Measurements from ENCODE around the gene ASAP2. TPM values are rescaled to one million over a fixed set of nuclear protein-coding genes. Genes with fewer than 3 reads are reported as not detected.

The ASAP2 gene
- polyA plus RNA-seq, 3 donors: 0.08 to 1.1 (median 0.20) TPM

- Histone ChIP-seq H3K4me1 (ENCODE audit: control insufficient read depth in 1 of 2, insufficient read depth in 2 of 2, low read length in 2 of 2) (peaks cover 2% of the 10 kb centered on the region in 2 donors), H3K36me3 (replicated peaks in 1 of 2; ENCODE audit: control insufficient read depth in 1 of 2, insufficient read depth in 2 of 2, low read length in 2 of 2) (no peaks in the 10 kb centered on the region), H3K79me2 (ENCODE audit: insufficient read depth, low read length) (no peaks in the 10 kb centered on the region), H3K27me3 (ENCODE audit: control insufficient read depth in 2 of 2, insufficient read depth in 2 of 2, low read length in 2 of 2) (no peaks in the 10 kb centered on the region), H4K20me1 (ENCODE audit: insufficient read depth, low read length) (no peaks in the 10 kb centered on the region), H3K4me2 (replicated peaks; ENCODE audit: extremely low read depth, low read length, poor library complexity, severe bottlenecking) (no peak overlapping the region), H3K4me3 (replicated peaks in 1 of 3; ENCODE audit: low read depth in 2 of 3, low read length in 3 of 3) (no peak overlapping the region), H3K27ac (ENCODE audit: low read depth in 1 of 2, low read length in 2 of 2) (no peak overlapping the region), H3K9ac (ENCODE audit: insufficient read depth, low read length, poor library complexity, severe bottlenecking) (no peak overlapping the region), H2AFZ (ENCODE audit: insufficient read depth, low read depth, low read length, poor library complexity, severe bottlenecking) (no peak overlapping the region), H3K9me3 (replicated peaks in 1 of 2; ENCODE audit: control insufficient read depth in 1 of 2, insufficient read depth in 1 of 2, low read length in 2 of 2) (no peaks in the 10 kb centered on the region)
- WGBS (ENCODE audit: insufficient coverage): 97% methylated on average over 5 of the region's 12 CpGs
- intact Hi-C loops (cut with micrococcal nuclease): no loop called here
- Mint-ChIP-seq H3K27ac (no peak overlapping the region), H3K4me1 (peaks cover 4% of the 10 kb centered on the region), H3K27me3 (ENCODE audit: low read depth in 3 of 3) (peaks cover 0 to 3% (median 3%) of the 10 kb centered on the region in 3 donors), H3K36me3 (peaks cover 5 to 7% of the 10 kb centered on the region in 2 donors), H3K4me3 (no peak overlapping the region), H3K9me3 (peaks cover 0 to 4% (median 2%) of the 10 kb centered on the region in 7 donors)
- TF ChIP-seq CTCF (IDR thresholded peaks at IDR 0.05): no peak
- DNase-seq: no peak
Measured at GRCh38 chr2:9341337-9341887, 134.8 kb downstream of the ASAP2 start.

GRCh38 chr2:9342659-9343058, 136.0 kb downstream of the ASAP2 start:
- Histone ChIP-seq H3K4me2 (replicated peaks; ENCODE audit: extremely low read depth, low read length, poor library complexity, severe bottlenecking) (no peak overlapping the region), H3K79me2 (ENCODE audit: insufficient read depth, low read length) (no peaks in the 10 kb centered on the region), H3K36me3 (replicated peaks in 1 of 2; ENCODE audit: control insufficient read depth in 1 of 2, insufficient read depth in 2 of 2, low read length in 2 of 2) (no peaks in the 10 kb centered on the region), H3K27ac (ENCODE audit: low read depth in 1 of 2, low read length in 2 of 2) (no peak overlapping the region), H3K9me3 (replicated peaks in 1 of 2; ENCODE audit: control insufficient read depth in 1 of 2, insufficient read depth in 1 of 2, low read length in 2 of 2) (no peaks in the 10 kb centered on the region), H3K4me3 (replicated peaks in 1 of 3; ENCODE audit: low read depth in 2 of 3, low read length in 3 of 3) (no peak overlapping the region), H4K20me1 (ENCODE audit: insufficient read depth, low read length) (no peaks in the 10 kb centered on the region), H3K9ac (ENCODE audit: insufficient read depth, low read length, poor library complexity, severe bottlenecking) (no peak overlapping the region), H2AFZ (ENCODE audit: insufficient read depth, low read depth, low read length, poor library complexity, severe bottlenecking) (no peak overlapping the region), H3K4me1 (ENCODE audit: control insufficient read depth in 1 of 2, insufficient read depth in 2 of 2, low read length in 2 of 2) (peaks cover 6 to 7% of the 10 kb centered on the region in 2 donors), H3K27me3 (ENCODE audit: control insufficient read depth in 2 of 2, insufficient read depth in 2 of 2, low read length in 2 of 2) (no peaks in the 10 kb centered on the region)
- no peak for TF ChIP-seq CTCF (IDR thresholded peaks at IDR 0.05)
- no peak overlapping the region for H3K4me3 Mint-ChIP-seq
- intact Hi-C loops (cut with micrococcal nuclease): no loop called here
- H3K27me3 Mint-ChIP-seq (ENCODE audit: low read depth in 3 of 3): peaks cover 0 to 3% (median 3%) of the 10 kb centered on the region in 3 donors
- H3K4me1 Mint-ChIP-seq: peaks cover 8% of the 10 kb centered on the region
- 93% methylated on average over 5 of the region's 8 CpGs for WGBS (ENCODE audit: insufficient coverage)
- no peak overlapping the region for H3K27ac Mint-ChIP-seq
- H3K9me3 Mint-ChIP-seq: peaks cover 0 to 3% (median 2%) of the 10 kb centered on the region in 7 donors
- H3K36me3 Mint-ChIP-seq: peaks cover 3 to 4% of the 10 kb centered on the region in 2 donors
- no peak for DNase-seq

Measured in CD14-positive monocyte (primary cell).